ENCODE results near the gene IGFBP3.

DNA sequence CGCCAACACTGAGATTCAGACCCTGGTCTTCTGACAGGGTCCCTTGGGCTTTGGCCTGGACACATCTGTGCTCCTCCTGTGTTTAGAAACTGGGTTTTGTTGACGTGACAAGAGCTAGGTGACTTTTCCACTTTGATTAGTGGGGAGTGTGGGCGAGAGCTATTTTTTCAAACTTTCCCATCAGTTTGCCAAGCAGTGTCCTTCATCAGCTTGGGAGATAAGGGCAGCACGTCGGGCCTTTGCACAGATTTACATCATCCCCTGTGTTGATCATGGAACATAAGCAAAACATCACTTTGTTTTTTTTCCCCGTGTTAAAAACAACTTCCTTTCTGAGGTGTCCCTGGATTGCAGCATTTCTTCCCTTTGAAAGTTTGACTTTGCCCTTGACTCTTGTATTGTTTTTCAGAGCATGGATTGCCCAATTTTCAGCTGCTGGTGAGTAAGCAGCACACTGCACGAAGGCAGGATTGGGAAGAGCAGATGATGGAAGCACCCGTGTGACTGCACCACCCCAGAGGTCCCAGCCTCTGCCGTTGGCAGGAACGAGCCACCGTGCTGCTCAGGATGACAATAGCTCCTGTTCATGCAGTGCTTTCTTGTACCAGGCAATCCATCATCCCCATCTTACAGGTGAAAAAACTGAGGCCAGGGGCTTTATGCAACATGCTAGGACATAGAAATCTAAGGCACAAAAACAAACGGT, 39.2 kb downstream of the IGFBP3 start:
- TF ChIP-seq, protein P1, sequence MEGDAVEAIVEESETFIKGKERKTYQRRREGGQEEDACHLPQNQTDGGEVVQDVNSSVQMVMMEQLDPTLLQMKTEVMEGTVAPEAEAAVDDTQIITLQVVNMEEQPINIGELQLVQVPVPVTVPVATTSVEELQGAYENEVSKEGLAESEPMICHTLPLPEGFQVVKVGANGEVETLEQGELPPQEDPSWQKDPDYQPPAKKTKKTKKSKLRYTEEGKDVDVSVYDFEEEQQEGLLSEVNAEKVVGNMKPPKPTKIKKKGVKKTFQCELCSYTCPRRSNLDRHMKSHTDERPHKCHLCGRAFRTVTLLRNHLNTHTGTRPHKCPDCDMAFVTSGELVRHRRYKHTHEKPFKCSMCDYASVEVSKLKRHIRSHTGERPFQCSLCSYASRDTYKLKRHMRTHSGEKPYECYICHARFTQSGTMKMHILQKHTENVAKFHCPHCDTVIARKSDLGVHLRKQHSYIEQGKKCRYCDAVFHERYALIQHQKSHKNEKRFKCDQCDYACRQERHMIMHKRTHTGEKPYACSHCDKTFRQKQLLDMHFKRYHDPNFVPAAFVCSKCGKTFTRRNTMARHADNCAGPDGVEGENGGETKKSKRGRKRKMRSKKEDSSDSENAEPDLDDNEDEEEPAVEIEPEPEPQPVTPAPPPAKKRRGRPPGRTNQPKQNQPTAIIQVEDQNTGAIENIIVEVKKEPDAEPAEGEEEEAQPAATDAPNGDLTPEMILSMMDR (IDR thresholded peaks at IDR 0.05) = no peak
- TF ChIP-seq POLR2A (IDR thresholded peaks at IDR 0.05) = peak; percentile 82

All from right lobe of liver (tissue), 4 donors.